IMR-90 (cell line): ENCODE results near the gene PARD3. TPM values are rescaled to one million over a fixed set of nuclear protein-coding genes. Genes with fewer than 3 reads are reported as not detected.

Experiments used
- ATAC-seq: fragments of 200-7000 bp; cut with Tn5 transposase; 2 replicates; pipeline ENCODE4 v1.9.1; 2020; ENCODE audit warnings: low read depth, mild to moderate bottlenecking, moderate library complexity
- BruUV-seq: library from RNA; stranded (reverse); fragments of 400-500 nt; replicated peaks from 2 replicates; lab custom pipeline; 2021; lab: Mats Ljungman, UMichigan
- CTCF ChIA-PET: fragments of 300-600 bp; formaldehyde crosslinking; extraction: SDS; loops from one replicate; lab custom pipeline; 2021; ENCODE audit warnings: antibody characterized with exemption; lab: Yijun Ruan, JAX
- POLR2A ChIA-PET: fragments of 300-600 bp; sonication (Branson Sonifier 250); formaldehyde crosslinking; loops from one replicate; lab custom pipeline; 2022; ENCODE audit warnings: antibody characterized with exemption; ENCODE audit not compliant: unreplicated experiment; lab: Charles Lee
- DNase-seq: peaks from one replicate; pipeline ENCODE4 v3.0.0; 2013
- H2AFZ ChIP-seq: replicated peaks from 2 replicates; pipeline ENCODE3; 2013; ENCODE audit warnings: low read length, mild to moderate bottlenecking; ENCODE audit not compliant: poor library complexity
- H2AK5ac ChIP-seq: 2 replicates; pipeline ENCODE4 v1.6.1; 2013; ENCODE audit warnings: low read depth, low read length, inconsistent platforms
- H2AK9ac ChIP-seq: replicated peaks from 2 replicates; pipeline ENCODE3; 2013; ENCODE audit warnings: mild to moderate bottlenecking, low read depth, low read length, moderate library complexity; ENCODE audit not compliant: poor library complexity
- H2BK120ac ChIP-seq: 2 replicates; pipeline ENCODE4 v1.6.1; 2013; ENCODE audit warnings: low read depth, low read length, inconsistent platforms
- H2BK15ac ChIP-seq: 3 replicates; pipeline ENCODE4 v1.6.1; 2013; ENCODE audit warnings: low read depth, low read length, inconsistent platforms
- H2BK20ac ChIP-seq: 2 replicates; pipeline ENCODE4 v1.6.1; 2013; ENCODE audit warnings: low read depth, mild to moderate bottlenecking, inconsistent platforms, low read length, moderate library complexity
- H2BK5ac ChIP-seq: 2 replicates; pipeline ENCODE4 v1.6.1; 2013; ENCODE audit warnings: mild to moderate bottlenecking, low read depth, low read length, inconsistent platforms; ENCODE audit not compliant: poor library complexity, severe bottlenecking
- H3K14ac ChIP-seq: replicated peaks from 2 replicates; pipeline ENCODE4 v1.6.1; 2013; ENCODE audit warnings: low read depth, low read length, inconsistent platforms
- H3K18ac ChIP-seq: 2 replicates; pipeline ENCODE4 v1.6.1; 2013; ENCODE audit warnings: low read depth, low read length, control low read depth
- H3K23ac ChIP-seq: 2 replicates; pipeline ENCODE4 v1.6.1; 2013; ENCODE audit warnings: low read depth, low read length, inconsistent platforms
- H3K27ac ChIP-seq: 2 replicates; pipeline ENCODE4 v1.5.1; 2013; ENCODE audit warnings: mild to moderate bottlenecking, control low read depth, low read length; ENCODE audit not compliant: insufficient read depth
- H3K27me3 ChIP-seq: 2 replicates; pipeline ENCODE4 v1.6.1; 2013; ENCODE audit warnings: low read length; ENCODE audit not compliant: control insufficient read depth, insufficient read depth
- H3K36me3 ChIP-seq: 2 replicates; pipeline ENCODE4 v1.6.1; 2013; ENCODE audit warnings: low read length, mixed read lengths; ENCODE audit not compliant: control insufficient read depth, insufficient read depth
- H3K4ac ChIP-seq: 2 replicates; pipeline ENCODE4 v1.6.1; 2013; ENCODE audit warnings: low read depth, low read length, inconsistent platforms
- H3K4me1 ChIP-seq: 2 replicates; pipeline ENCODE4 v1.6.1; 2013; ENCODE audit warnings: low read length, mixed read lengths; ENCODE audit not compliant: control insufficient read depth, insufficient read depth
- H3K4me2 ChIP-seq: 2 replicates; pipeline ENCODE4 v1.6.1; 2013; ENCODE audit warnings: low read depth, mild to moderate bottlenecking, control low read depth, low read length, moderate library complexity
- H3K4me3 ChIP-seq: 2 replicates; pipeline ENCODE4 v1.5.1; 2013; ENCODE audit warnings: low read depth, mild to moderate bottlenecking, control low read depth, low read length, moderate library complexity; ENCODE audit not compliant: insufficient read depth
- H3K56ac ChIP-seq: 2 replicates; pipeline ENCODE4 v1.6.1; 2013; ENCODE audit warnings: low read length, inconsistent platforms; ENCODE audit not compliant: insufficient read depth; ENCODE audit errors: extremely low read depth
- H3K79me1 ChIP-seq, 2 experiments: 2 replicates each; pipeline ENCODE4 v1.6.1; 2013; ENCODE audit warnings: low read length in 2 of 2, inconsistent platforms in 1 of 2, low read depth in 1 of 2
- H3K9ac ChIP-seq: 2 replicates; pipeline ENCODE4 v1.6.1; 2013; ENCODE audit warnings: low read depth, low read length, control low read depth
- H3K9me1 ChIP-seq: 2 replicates; pipeline ENCODE4 v1.6.1; 2013; ENCODE audit warnings: low read length, inconsistent platforms; ENCODE audit not compliant: insufficient read depth
- H3K9me3 ChIP-seq: 2 replicates; pipeline ENCODE4 v1.6.1; 2013; ENCODE audit warnings: low read length; ENCODE audit not compliant: control insufficient read depth, insufficient read depth
- H4K20me1 ChIP-seq: 2 replicates; pipeline ENCODE4 v1.6.1; 2013; ENCODE audit warnings: low read length, inconsistent platforms; ENCODE audit not compliant: insufficient read depth
- H4K5ac ChIP-seq: 2 replicates; pipeline ENCODE4 v1.6.1; 2013; ENCODE audit warnings: mild to moderate bottlenecking, low read depth, low read length, control low read depth
- H4K8ac ChIP-seq, 2 experiments: 2 replicates each; pipeline ENCODE4 v1.6.1; 2013; ENCODE audit warnings: low read depth in 2 of 2, low read length in 2 of 2, control low read depth in 1 of 2, inconsistent platforms in 1 of 2
- H4K91ac ChIP-seq: 2 replicates; pipeline ENCODE4 v1.6.1; 2013; ENCODE audit warnings: low read depth, low read length, inconsistent platforms; ENCODE audit not compliant: insufficient read depth
- BHLHE40 ChIP-seq: fragments of 150-350 bp; IDR thresholded peaks from 2 replicates; pipeline ENCODE4 v1.6.1; 2016; ENCODE audit warnings: mild to moderate bottlenecking, low read depth, low read length
- CEBPB ChIP-seq: IDR thresholded peaks from 2 replicates; pipeline ENCODE4 v1.6.1; 2012; ENCODE audit warnings: low read depth, low read length, improper control_type of control experiment
- FOS ChIP-seq: fragments of 150-350 bp; IDR thresholded peaks from 2 replicates; pipeline ENCODE4 v1.6.1; 2016; ENCODE audit warnings: low read depth, low read length
- MAZ ChIP-seq: IDR thresholded peaks from 2 replicates; pipeline ENCODE4 v1.6.1; 2012; ENCODE audit warnings: low read depth, mild to moderate bottlenecking, low read length, improper control_type of control experiment, moderate library complexity, borderline replicate concordance
- SMC3 ChIP-seq: fragments of 150-350 bp; IDR thresholded peaks from 2 replicates; pipeline ENCODE4 v1.6.1; 2016; ENCODE audit warnings: low read depth, mild to moderate bottlenecking, antibody characterized with exemption, low read length, moderate library complexity
- WGBS, 2 experiments: methylation state at CpG; one replicate each; pipeline versions ENCODE4 v1.1.5 to v1.1.7; 2013; ENCODE audit warnings: missing lambda C conversion rate in 2 of 2; ENCODE audit not compliant: insufficient read length in 1 of 2; ENCODE audit errors: extremely low coverage in 2 of 2; 5-methylcytosine and 5-hydroxymethylcytosine counted together
- dilution Hi-C: fragments of 300-500 bp; cut with HindIII; formaldehyde crosslinking; loops from one replicate; pipeline ENCODE4 v1.14.3; 2018; ENCODE audit warnings: low sequenced_read_pairs; ENCODE audit not compliant: unreplicated experiment
- in situ Hi-C: fragments of 300-500 bp; cut with MboI; formaldehyde crosslinking; loops from 3 replicates; pipeline ENCODE4 v1.14.3; 2019; ENCODE audit warnings: low sequenced_read_pairs, inconsistent platforms, mixed read lengths
- intact Hi-C: fragments of 100-400 bp; cut with micrococcal nuclease; formaldehyde crosslinking; loops from 2 replicates; pipeline ENCODE4 v1.10.0; 2022
- polyA plus RNA-seq, 3 experiments: library from polyadenylated mRNA; depleted of rRNA; stranded (reverse); fragments of >200 nt; gene quantifications; 2 replicates each; pipeline ENCODE4 v1.2.3, GENCODE V29; 2012; ENCODE audit warnings: low replicate concordance in 1 of 3
- total RNA-seq: library from RNA; depleted of rRNA; stranded (reverse); fragments of >200 nt; gene quantifications from 2 replicates; pipeline ENCODE4 v1.2.3, GENCODE V29; 2012

The PARD3 gene
- total and polyA plus RNA-seq, 2 of the 4 experiments (the other 2 are of a cell fraction): 14.6 to 37.5 TPM

GRCh38 chr10:34403512-34403911, 411.6 kb downstream of the PARD3 start:
- dilution Hi-C loops (no loop called here), in situ Hi-C loops (no loop called here), intact Hi-C loops (no loop called here)
- Histone ChIP-seq H3K9me1 (peaks cover 7% of the 10 kb centered on the region), H2AFZ (no peak overlapping the region), H2BK20ac (no peak overlapping the region), H3K23ac (no peak overlapping the region), H3K56ac (no peak overlapping the region), H2BK15ac (no peak overlapping the region), H3K4me1 (peaks cover 9% of the 10 kb centered on the region), H2AK5ac (no peak overlapping the region), H3K18ac (no peak overlapping the region), H3K4ac (no peak overlapping the region), H2BK120ac (no peak overlapping the region), H3K14ac (no peak overlapping the region), H3K79me1 (peaks cover 0 to 11% of the 10 kb centered on the region in 2 experiments; a peak in 1 of 4 replicates), H4K5ac (no peak overlapping the region), H3K9ac (no peak overlapping the region), H4K91ac (no peak overlapping the region), H3K36me3 (no peaks in the 10 kb centered on the region), H3K4me2 (no peak overlapping the region), H2BK5ac (no peak overlapping the region), H4K20me1 (peaks cover 7% of the 10 kb centered on the region; the same call in 1 of the 2 replicates), H2AK9ac (no peak overlapping the region), H3K9me3 (no peaks in the 10 kb centered on the region), H3K27ac (no peak overlapping the region), H4K8ac (no peak overlapping the region), H3K4me3 (no peak overlapping the region), H3K27me3 (no peaks in the 10 kb centered on the region)
- no TSS peak for BruUV-seq
- no CpG with 5 or more reads among the region's 4 CpGs for WGBS, 2 experiments
- ATAC-seq (peak; percentile 81), DNase-seq (peak; percentile 85)
- POLR2A ChIA-PET: no interaction called here
- peak; percentile 30; the same call in 1 of the 2 replicates for TF ChIP-seq FOS
- TF ChIP-seq BHLHE40: peak; percentile 97
- TF ChIP-seq MAZ: no peak
- TF ChIP-seq SMC3: no peak
- TF ChIP-seq CEBPB: 0 out of 2 replicates have a peak, but pooled peaks have one; percentile 1
- CTCF ChIA-PET: interaction anchor here (0.9 kb wide), 1 partner anchor 15 kb away, joined by 3 read pairs; no protein-coding TSS in a partner anchor
